ENCODE measurements around the gene TFDP3. TPM values are rescaled to one million over a fixed set of nuclear protein-coding genes. Genes with fewer than 3 reads are reported as not detected.

Gene TFDP3
- total and polyA plus RNA-seq, 2 of the 13 experiments (the other 11 are each of a cell fraction or from before 2014, with no cell fraction given): not detected

DNA sequence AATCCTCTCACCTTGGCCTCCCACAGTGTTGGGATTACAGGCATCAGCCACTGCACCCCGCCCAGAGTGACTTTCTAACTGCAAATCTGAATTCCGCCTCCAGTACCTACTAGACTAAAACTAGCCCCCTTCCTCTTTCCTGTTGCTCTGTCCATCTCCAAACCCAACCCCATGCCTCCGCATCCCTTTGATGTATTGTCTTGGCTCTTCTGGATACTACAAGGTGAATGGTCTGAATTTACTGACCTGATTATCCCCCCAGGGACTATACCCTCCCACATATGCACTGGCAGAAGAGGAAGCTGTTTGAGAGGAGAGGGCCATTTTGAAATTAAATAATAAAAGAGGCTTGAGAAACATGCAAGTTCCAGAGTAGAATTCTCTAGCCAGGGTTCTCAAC lies 17.7 kb upstream of the TFDP3 start:
- no peaks in the 10 kb centered on the region for H4K20me1 ChIP-seq (ENCODE audit: insufficient read depth, low read length)
- TF ChIP-seq TERF1 (CRISPR knock-in tag; IDR thresholded peaks at IDR 0.05): no peak
- TF ChIP-seq, protein P1, sequence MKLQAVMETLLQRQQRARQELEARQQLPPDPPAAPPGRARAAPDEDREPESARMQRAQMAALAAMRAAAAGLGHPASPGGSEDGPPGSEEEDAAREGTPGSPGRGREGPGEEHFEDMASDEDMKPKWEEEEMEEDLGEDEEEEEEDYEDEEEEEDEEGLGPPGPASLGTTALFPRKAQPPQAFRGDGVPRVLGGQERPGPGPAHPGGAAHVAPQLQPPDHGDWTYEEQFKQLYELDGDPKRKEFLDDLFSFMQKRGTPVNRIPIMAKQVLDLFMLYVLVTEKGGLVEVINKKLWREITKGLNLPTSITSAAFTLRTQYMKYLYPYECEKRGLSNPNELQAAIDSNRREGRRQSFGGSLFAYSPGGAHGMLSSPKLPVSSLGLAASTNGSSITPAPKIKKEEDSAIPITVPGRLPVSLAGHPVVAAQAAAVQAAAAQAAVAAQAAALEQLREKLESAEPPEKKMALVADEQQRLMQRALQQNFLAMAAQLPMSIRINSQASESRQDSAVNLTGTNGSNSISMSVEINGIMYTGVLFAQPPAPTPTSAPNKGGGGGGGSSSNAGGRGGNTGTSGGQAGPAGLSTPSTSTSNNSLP (IDR thresholded peaks at IDR 0.05; ENCODE audit: low read depth, low read length): no peak
- no peak for TF ChIP-seq CENPX (CRISPR knock-in tag; IDR thresholded peaks at IDR 0.05)
- TF ChIP-seq ZNF430 (CRISPR knock-in tag; IDR thresholded peaks at IDR 0.05): no peak
- TF ChIP-seq ZBTB21 (CRISPR knock-in tag; IDR thresholded peaks at IDR 0.05): no peak
- TF ChIP-seq FOXK1 (CRISPR knock-in tag; IDR thresholded peaks at IDR 0.05; ENCODE audit: borderline replicate concordance, low read depth): no peak
- TF ChIP-seq NFYB (CRISPR knock-in tag; IDR thresholded peaks at IDR 0.05): no peak
- no peak for TF ChIP-seq YEATS4 (CRISPR knock-in tag; IDR thresholded peaks at IDR 0.05; ENCODE audit: borderline replicate concordance)
- WGBS (ENCODE audit: low lambda C conversion rate): 57% methylated on average over 3 of the region's 3 CpGs
- no peak overlapping the region for H3K4me3 ChIP-seq (replicated peaks in 1 of 3; ENCODE audit: insufficient read depth in 1 of 3, low read depth in 2 of 3, low read length in 3 of 3)
- no peak overlapping the region for H3K9ac ChIP-seq (ENCODE audit: insufficient read depth, low read depth, low read length)
- CTCF ChIA-PET (ENCODE audit: low intra/inter-chr PET ratio, low total read pairs): no interaction called here
- in situ Hi-C loops (cut with HindIII; ENCODE audit: extremely low pct_ligation_motif_present, low pct_unique_long_range_greater_than_20kb): no loop called here
- no peak overlapping the region for H3K27ac ChIP-seq (ENCODE audit: extremely low read length, insufficient read depth, low read length)
- H3K79me2 ChIP-seq (ENCODE audit: insufficient read depth, low read length): no peaks in the 10 kb centered on the region
- intact Hi-C loops (cut with micrococcal nuclease; ENCODE audit: unreplicated experiment): no loop called here
- no peaks in the 10 kb centered on the region for H3K36me3 ChIP-seq (replicated peaks in 1 of 2; ENCODE audit: control insufficient read depth in 1 of 2, insufficient read depth in 2 of 2, low read length in 2 of 2)
- no peak for DNase-seq (ENCODE audit: low spot score)
- ATAC-seq: no peak
- no peak overlapping the region for H3K4me2 ChIP-seq (ENCODE audit: low read depth, low read length)
- no TSS peak for BruUV-seq (replicated peaks)
- POLR2A ChIA-PET: no interaction called here
- FAIRE-seq: no peak
- H3K9me3 ChIP-seq (ENCODE audit: low read length): no peaks in the 10 kb centered on the region
- H2AFZ ChIP-seq (ENCODE audit: low read length): no peak overlapping the region
- no peaks in the 10 kb centered on the region for H3K4me1 ChIP-seq (ENCODE audit: insufficient read depth, low read length)
- no peaks in the 10 kb centered on the region for H3K27me3 ChIP-seq (ENCODE audit: control insufficient read depth in 1 of 2, insufficient read depth in 2 of 2, low read length in 2 of 2)

Measured in HepG2 (cell line).